Activated B cell treated with CpG ODN at 0.5 μM for 24 hours (primary cell): ENCODE data around the gene NIT1. TPM values are rescaled to one million over a fixed set of nuclear protein-coding genes. Genes with fewer than 3 reads are reported as not detected.

Experiments
- ATAC-seq: fragments of 200-7000 bp; cut with Tn5 transposase; one replicate; pipeline ENCODE4 v1.10.0; 2021; ENCODE audit warnings: low read depth, mild to moderate bottlenecking, moderate library complexity
- CTCF ChIA-PET: fragments of 350-600 bp; sonication (Branson Sonifier 250); formaldehyde crosslinking; loops from one replicate; lab custom pipeline; 2021; ENCODE audit warnings: antibody characterized with exemption; lab: Charles Lee
- POLR2A ChIA-PET: fragments of 350-600 bp; sonication (Branson Sonifier 250); formaldehyde crosslinking; loops from one replicate; lab custom pipeline; 2021; ENCODE audit warnings: antibody characterized with exemption; lab: Charles Lee
- DNase-seq: peaks from one replicate; pipeline ENCODE4 v3.0.0; 2022
- H3K27ac Mint-ChIP-seq: one replicate; pipeline ENCODE4 v1.8.0; 2020; ENCODE audit warnings: mixed read lengths
- H3K27me3 Mint-ChIP-seq: one replicate; pipeline ENCODE4 v1.8.0; 2021; ENCODE audit warnings: mixed read lengths
- H3K36me3 Mint-ChIP-seq: one replicate; pipeline ENCODE4 v1.8.0; 2021; ENCODE audit warnings: low read depth, mixed read lengths
- H3K4me1 Mint-ChIP-seq: one replicate; pipeline ENCODE4 v1.8.0; 2021; ENCODE audit warnings: mixed read lengths
- H3K4me3 Mint-ChIP-seq: one replicate; pipeline ENCODE4 v1.8.0; 2020; ENCODE audit warnings: mild to moderate bottlenecking, mixed read lengths
- H3K9me3 Mint-ChIP-seq: one replicate; pipeline ENCODE4 v1.8.0; 2020; ENCODE audit warnings: mixed read lengths
- intact Hi-C: fragments of 100-400 bp; cut with micrococcal nuclease; formaldehyde crosslinking; loops from one replicate; pipeline ENCODE4 v1.15.1; 2024
- total RNA-seq: library from RNA; stranded (reverse); gene quantifications from 2 replicates; pipeline ENCODE4 v1.2.3, GENCODE V29; 2022
- TF ChIP-seq, protein P1 (sequence below): fragments of 200-600 bp; IDR thresholded peaks from one replicate; pipeline ENCODE4 v1.8.0; 2022; ENCODE audit warnings: antibody characterized with exemption, mild to moderate bottlenecking

Gene NIT1
- total RNA-seq, 1 donor from 2014 or later = 43.9 TPM

DNA sequence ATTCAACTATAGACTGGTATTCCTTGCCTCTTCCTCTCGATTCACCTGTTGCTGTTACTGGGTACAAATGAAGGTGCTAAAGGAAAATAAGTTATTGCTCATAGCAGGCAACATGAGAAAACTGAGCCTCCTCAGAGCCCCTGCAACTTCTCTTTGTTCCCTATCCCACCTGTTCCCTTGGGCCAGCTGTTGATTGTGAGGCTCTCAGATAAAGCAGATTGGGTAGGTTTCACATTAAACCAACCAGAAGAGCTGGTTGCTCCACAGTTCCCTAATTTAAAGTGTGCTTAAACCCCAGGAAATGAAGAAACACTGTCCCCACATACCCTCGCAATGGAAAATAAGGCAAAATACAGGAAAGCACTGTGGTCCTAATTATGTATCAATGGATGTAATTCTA is 9.7 kb downstream of the NIT1 start:
- CTCF ChIA-PET = no interaction called here
- POLR2A ChIA-PET = interaction anchor here (0.6 to 2.2 kb wide), 3 partner anchors 10 to 611 kb away, joined by 3 to 6 read pairs (median 3); partner anchors contain the start of genes NIT1, PFDN2 and PPOX
- no peaks in the 10 kb centered on the region for H3K27me3 Mint-ChIP-seq

DNA sequence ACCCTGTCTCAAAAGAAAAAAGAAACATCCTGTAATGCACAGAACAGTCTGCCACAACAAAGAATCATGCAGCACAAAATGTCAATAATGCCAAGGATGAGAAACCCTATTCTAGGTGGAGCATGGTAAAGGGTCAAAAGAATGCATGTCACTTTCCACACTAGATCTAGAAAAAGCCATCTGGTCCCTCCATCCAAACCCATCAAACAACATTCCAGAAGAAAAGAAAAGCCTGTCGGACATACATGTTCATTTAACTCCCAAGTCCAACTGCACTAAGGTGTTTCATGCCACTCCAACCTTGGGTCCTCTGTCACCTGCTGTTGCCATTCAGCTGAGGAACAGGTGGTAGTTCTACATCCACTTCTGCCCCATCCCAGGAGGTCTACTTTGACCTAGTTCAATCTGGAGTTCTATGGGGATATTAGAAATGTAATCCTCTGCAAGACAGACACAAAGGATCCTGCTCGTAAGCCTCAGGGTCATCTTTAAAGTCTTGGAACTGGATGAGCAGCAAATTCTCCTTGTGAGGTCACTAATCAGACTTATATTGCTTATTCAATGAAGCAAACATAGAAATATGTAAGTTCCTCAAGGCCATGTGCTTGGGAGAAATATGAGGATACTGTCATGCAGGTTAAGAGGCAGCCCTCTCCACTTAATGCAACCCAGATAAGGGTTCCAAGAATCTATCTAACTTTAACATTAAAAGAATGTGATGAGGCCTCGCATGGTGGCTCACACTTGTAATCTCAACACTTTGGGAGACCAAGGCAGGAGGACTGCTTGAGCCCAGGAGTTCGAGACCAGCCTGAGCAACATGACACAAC is 10.9 kb downstream of the NIT1 start:
- intact Hi-C loops = no loop called here
- ATAC-seq = no peak
- H3K36me3 Mint-ChIP-seq = peaks cover 65% of the 10 kb centered on the region
- H3K4me1 Mint-ChIP-seq = peaks cover 46% of the 10 kb centered on the region
- H3K27ac Mint-ChIP-seq = no peak overlapping the region
- TF ChIP-seq, protein P1, sequence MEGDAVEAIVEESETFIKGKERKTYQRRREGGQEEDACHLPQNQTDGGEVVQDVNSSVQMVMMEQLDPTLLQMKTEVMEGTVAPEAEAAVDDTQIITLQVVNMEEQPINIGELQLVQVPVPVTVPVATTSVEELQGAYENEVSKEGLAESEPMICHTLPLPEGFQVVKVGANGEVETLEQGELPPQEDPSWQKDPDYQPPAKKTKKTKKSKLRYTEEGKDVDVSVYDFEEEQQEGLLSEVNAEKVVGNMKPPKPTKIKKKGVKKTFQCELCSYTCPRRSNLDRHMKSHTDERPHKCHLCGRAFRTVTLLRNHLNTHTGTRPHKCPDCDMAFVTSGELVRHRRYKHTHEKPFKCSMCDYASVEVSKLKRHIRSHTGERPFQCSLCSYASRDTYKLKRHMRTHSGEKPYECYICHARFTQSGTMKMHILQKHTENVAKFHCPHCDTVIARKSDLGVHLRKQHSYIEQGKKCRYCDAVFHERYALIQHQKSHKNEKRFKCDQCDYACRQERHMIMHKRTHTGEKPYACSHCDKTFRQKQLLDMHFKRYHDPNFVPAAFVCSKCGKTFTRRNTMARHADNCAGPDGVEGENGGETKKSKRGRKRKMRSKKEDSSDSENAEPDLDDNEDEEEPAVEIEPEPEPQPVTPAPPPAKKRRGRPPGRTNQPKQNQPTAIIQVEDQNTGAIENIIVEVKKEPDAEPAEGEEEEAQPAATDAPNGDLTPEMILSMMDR = no peak
- CTCF ChIA-PET = no interaction called here
- no peaks in the 10 kb centered on the region for H3K27me3 Mint-ChIP-seq
- H3K9me3 Mint-ChIP-seq = no peaks in the 10 kb centered on the region
- no peak overlapping the region for H3K4me3 Mint-ChIP-seq
- POLR2A ChIA-PET = interaction anchor here (0.7 to 2.2 kb wide), 3 partner anchors 11 to 83 kb away, joined by 4 to 8 read pairs (median 6); partner anchors contain the start of genes NIT1, PFDN2 and USF1
- no peak for DNase-seq

More for the DNA sequence above, 9.7 kb downstream of the NIT1 start:
- ATAC-seq = no peak
- TF ChIP-seq, protein P1 = no peak
- no peak for DNase-seq
- peaks cover 76% of the 10 kb centered on the region for H3K36me3 Mint-ChIP-seq
- no peaks in the 10 kb centered on the region for H3K9me3 Mint-ChIP-seq
- H3K4me1 Mint-ChIP-seq = peaks cover 47% of the 10 kb centered on the region
- no peak overlapping the region for H3K27ac Mint-ChIP-seq
- H3K4me3 Mint-ChIP-seq = no peak overlapping the region
- intact Hi-C loops = no loop called here

DNA sequence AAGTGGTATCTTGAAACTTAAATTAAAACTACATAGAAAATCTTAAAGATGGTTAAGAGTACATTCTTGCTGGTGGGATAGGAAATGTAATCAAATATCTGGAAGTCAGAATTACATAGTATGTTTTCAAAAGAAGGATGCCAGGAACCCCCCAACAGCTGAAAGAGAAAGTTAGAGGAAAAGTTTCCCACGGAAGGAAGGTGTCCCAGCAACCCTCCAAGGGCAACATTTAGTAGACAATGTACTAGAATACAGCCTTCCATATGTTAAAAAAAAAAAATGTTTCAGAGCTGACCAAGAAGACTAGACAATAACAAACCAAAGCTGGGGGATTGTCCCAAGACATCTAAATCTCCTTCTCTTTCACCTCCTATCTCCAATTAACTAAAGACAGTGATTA is 12.4 kb downstream of the NIT1 start:
- ChIA-PET CTCF (no interaction called here), POLR2A (interaction anchor here (0.6 to 1.0 kb wide), 2 partner anchors 9 to 20 kb away, joined by 3 to 4 read pairs; no protein-coding TSS in a partner anchor)
- Mint-ChIP-seq H3K27me3 (no peaks in the 10 kb centered on the region), H3K9me3 (no peaks in the 10 kb centered on the region), H3K4me1 (peaks cover 48% of the 10 kb centered on the region), H3K4me3 (peak overlapping the region; percentile 17), H3K36me3 (peaks cover 51% of the 10 kb centered on the region), H3K27ac (peak overlapping the region; percentile 13)
- intact Hi-C loops = no loop called here
- ATAC-seq (no peak), DNase-seq (no peak)
- TF ChIP-seq, protein P1 = no peak

DNA sequence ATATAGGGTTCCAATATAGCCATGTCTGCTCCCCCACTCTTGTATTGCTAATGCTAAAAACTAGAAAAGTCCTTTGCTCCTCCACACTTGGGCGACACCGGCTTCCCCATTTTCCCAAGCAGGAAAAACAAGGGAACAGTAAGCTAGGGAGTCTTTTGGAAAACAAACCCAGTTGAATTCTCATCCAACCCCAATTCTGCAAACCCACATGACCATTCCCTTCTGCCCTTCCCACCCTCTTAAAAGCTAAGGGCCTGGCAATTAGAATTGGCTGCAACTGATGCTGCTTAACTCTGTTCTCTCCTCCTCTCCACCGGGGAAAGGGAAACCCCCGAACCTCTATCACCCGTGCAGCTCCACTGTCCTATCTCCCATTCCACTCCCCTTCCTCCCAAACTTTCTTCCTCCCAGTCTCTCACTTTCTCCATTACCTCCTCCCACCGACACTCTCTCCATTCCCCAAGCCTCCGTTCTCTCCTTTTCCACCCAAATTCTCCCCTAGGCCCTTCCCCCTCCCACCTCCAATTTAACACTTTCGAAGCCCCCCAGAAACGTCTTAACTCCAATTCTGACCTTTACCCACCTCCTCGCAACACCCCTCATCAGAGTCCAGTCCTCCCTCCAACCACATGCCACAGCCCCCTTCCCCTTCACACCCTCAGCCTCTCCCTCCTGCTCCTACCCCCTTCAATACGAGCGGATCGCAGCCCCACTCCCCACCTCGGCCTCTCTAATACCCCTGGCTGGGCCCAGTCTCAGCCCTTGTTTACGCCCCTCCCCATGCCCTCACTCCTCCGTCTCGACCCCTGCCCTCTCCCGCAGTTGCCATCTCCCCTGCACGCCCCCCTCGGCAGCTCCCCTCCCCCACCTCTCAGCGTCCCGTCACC is 13.9 kb downstream of the NIT1 start:
- CTCF ChIA-PET = interaction anchor here (1.4 to 2.4 kb wide), 3 partner anchors 14 to 60 kb away, joined by 5 to 7 read pairs (median 5); partner anchors contain the start of genes NIT1 and PFDN2
- intact Hi-C loops = loop anchor here (1.0 to 2.0 kb wide), 8 partner anchors 13 to 295 kb away; partner anchors contain the start of genes ARHGAP30, B4GALT3, KLHDC9 and NIT1
- ATAC-seq (no peak), DNase-seq (no peak)
- Mint-ChIP-seq H3K27ac (no peak overlapping the region), H3K4me1 (peaks cover 41% of the 10 kb centered on the region), H3K27me3 (no peaks in the 10 kb centered on the region), H3K4me3 (no peak overlapping the region), H3K9me3 (no peaks in the 10 kb centered on the region), H3K36me3 (peaks cover 43% of the 10 kb centered on the region)
- POLR2A ChIA-PET = interaction anchor here (0.6 to 3.5 kb wide), 20 partner anchors 7 to 1042 kb away, joined by 3 to 41 read pairs (median 6); partner anchors contain the start of genes ARHGAP30, B4GALT3, KLHDC9 and NDUFS2
- TF ChIP-seq, protein P1 = no peak
